Glomerular endothelial cell (primary cell): ENCODE results near the gene PGRMC1. TPM values are rescaled to one million over a fixed set of nuclear protein-coding genes. Genes with fewer than 3 reads are reported as not detected.
"Not testable (repeated sequence)": the region's sequence is repeated elsewhere in the genome, so short reads cannot be mapped to it uniquely, and the experiment has no call there.

Source experiments
- DNase-seq: peaks from one replicate; pipeline ENCODE4 v3.0.0-alpha.2; 2011; ENCODE audit warnings: low read depth, low spot score; ENCODE audit errors: extremely low read depth
- total RNA-seq: library from RNA; depleted of rRNA; stranded (reverse); fragments of >200 nt; gene quantifications from 2 replicates; pipeline ENCODE4 v1.2.3, GENCODE V29; 2015

The PGRMC1 gene
- 56.4 and 57.1 TPM in 2 replicates for total RNA-seq

- DNase-seq = no peak
Observed at GRCh38 chrX:119235872-119236622, at the start of gene PGRMC1. Gene PGRMC1, plus strand, starts transcription at chrX:119236285. Its CDS starts 79 bp downstream, at chrX:119236364.

GRCh38 chrX:119186763-119187162 is 49.3 kb upstream of the PGRMC1 start:
- no peak for DNase-seq

- no peak for DNase-seq
Observed at GRCh38 chrX:119187298-119187697, 48.8 kb upstream of the PGRMC1 start.

GRCh38 chrX:119189115-119189514 is 47.0 kb upstream of the PGRMC1 start:
- DNase-seq = no peak

GRCh38 chrX:119189595-119189994 is 46.5 kb upstream of the PGRMC1 start:
- DNase-seq = no peak

- no peak for DNase-seq
Observed at GRCh38 chrX:119190091-119190681, 45.9 kb upstream of the PGRMC1 start.

GRCh38 chrX:119190831-119191230 is 45.3 kb upstream of the PGRMC1 start:
- DNase-seq = no peak

GRCh38 chrX:119194621-119195020 is 41.5 kb upstream of the PGRMC1 start:
- DNase-seq = no peak

- no peak for DNase-seq
Observed at GRCh38 chrX:119201570-119201969, 34.5 kb upstream of the PGRMC1 start.

GRCh38 chrX:119206203-119206602 is 29.9 kb upstream of the PGRMC1 start:
- no peak for DNase-seq

- not testable (repeated sequence) for DNase-seq
Observed at GRCh38 chrX:119207483-119207882, 28.6 kb upstream of the PGRMC1 start.

- DNase-seq = no peak
Observed at GRCh38 chrX:119208401-119209057, 27.6 kb upstream of the PGRMC1 start.

- DNase-seq = not testable (repeated sequence)
Observed at GRCh38 chrX:119210931-119211648, 25.0 kb upstream of the PGRMC1 start.

- no peak for DNase-seq
Observed at GRCh38 chrX:119211649-119212014, 24.5 kb upstream of the PGRMC1 start.

GRCh38 chrX:119218198-119218597 is 17.9 kb upstream of the PGRMC1 start:
- no peak for DNase-seq

- no peak for DNase-seq
Observed at GRCh38 chrX:119222932-119223331, 13.2 kb upstream of the PGRMC1 start.

- DNase-seq = no peak
Observed at GRCh38 chrX:119223783-119224182, 12.3 kb upstream of the PGRMC1 start.

- DNase-seq = no peak
Observed at GRCh38 chrX:119226446-119226845, 9.6 kb upstream of the PGRMC1 start.

GRCh38 chrX:119228512-119229252 is 7.4 kb upstream of the PGRMC1 start:
- no peak for DNase-seq

- DNase-seq = no peak
Observed at GRCh38 chrX:119229253-119229615, 6.9 kb upstream of the PGRMC1 start.

- DNase-seq = no peak
Observed at GRCh38 chrX:119230850-119231249, 5.2 kb upstream of the PGRMC1 start.
